Activated CD8-positive, alpha-beta T cell treated with anti-CD3 and anti-CD28 coated beads, Interleukin-2, amount 10 ng/mL, durations not matched to agents 7 days and 5 days (primary cell): ENCODE results near the gene LGALS14. TPM values are rescaled to one million over a fixed set of nuclear protein-coding genes. Genes with fewer than 3 reads are reported as not detected.
"Not testable (repeated sequence)": the region's sequence is repeated elsewhere in the genome, so short reads cannot be mapped to it uniquely, and the experiment has no call there.

Experiments used
- ATAC-seq: fragments of 150-1000 bp; cut with Tn5 transposase; one replicate; pipeline ENCODE4 v1.10.0; 2021; ENCODE audit warnings: moderate library complexity
- CTCF ChIA-PET: fragments of 350-600 bp; sonication (Branson Sonifier 250); formaldehyde crosslinking; loops from one replicate; lab custom pipeline; 2021; ENCODE audit warnings: antibody characterized with exemption; lab: Charles Lee
- POLR2A ChIA-PET: fragments of 350-600 bp; sonication (Branson Sonifier 250); formaldehyde crosslinking; loops from one replicate; lab custom pipeline; 2021; ENCODE audit warnings: antibody characterized with exemption; lab: Charles Lee
- DNase-seq: peaks from one replicate; pipeline ENCODE4 v3.0.0-alpha.2; 2020
- H3K27ac Mint-ChIP-seq: one replicate; pipeline ENCODE4 v1.8.0; 2021; ENCODE audit warnings: mild to moderate bottlenecking, mixed read lengths
- H3K27me3 Mint-ChIP-seq: one replicate; pipeline ENCODE4 v1.8.0; 2021; ENCODE audit warnings: low read depth, mixed read lengths
- H3K36me3 Mint-ChIP-seq: one replicate; pipeline ENCODE4 v1.8.0; 2021; ENCODE audit warnings: low read depth, mixed read lengths
- H3K4me1 Mint-ChIP-seq: one replicate; pipeline ENCODE4 v1.8.0; 2021; ENCODE audit warnings: low read depth, mixed read lengths
- H3K4me3 Mint-ChIP-seq: one replicate; pipeline ENCODE4 v1.8.0; 2021; ENCODE audit warnings: mild to moderate bottlenecking, mixed read lengths
- H3K9me3 Mint-ChIP-seq: one replicate; pipeline ENCODE4 v1.8.0; 2022; ENCODE audit warnings: mixed read lengths; ENCODE audit not compliant: insufficient read depth
- total RNA-seq, 2 experiments: library from RNA; stranded (reverse); gene quantifications; one replicate each; pipeline ENCODE4 v1.2.3, GENCODE V29; 2021

The LGALS14 gene
- total RNA-seq, 2 experiments from 2014 or later, result not detected

DNA sequence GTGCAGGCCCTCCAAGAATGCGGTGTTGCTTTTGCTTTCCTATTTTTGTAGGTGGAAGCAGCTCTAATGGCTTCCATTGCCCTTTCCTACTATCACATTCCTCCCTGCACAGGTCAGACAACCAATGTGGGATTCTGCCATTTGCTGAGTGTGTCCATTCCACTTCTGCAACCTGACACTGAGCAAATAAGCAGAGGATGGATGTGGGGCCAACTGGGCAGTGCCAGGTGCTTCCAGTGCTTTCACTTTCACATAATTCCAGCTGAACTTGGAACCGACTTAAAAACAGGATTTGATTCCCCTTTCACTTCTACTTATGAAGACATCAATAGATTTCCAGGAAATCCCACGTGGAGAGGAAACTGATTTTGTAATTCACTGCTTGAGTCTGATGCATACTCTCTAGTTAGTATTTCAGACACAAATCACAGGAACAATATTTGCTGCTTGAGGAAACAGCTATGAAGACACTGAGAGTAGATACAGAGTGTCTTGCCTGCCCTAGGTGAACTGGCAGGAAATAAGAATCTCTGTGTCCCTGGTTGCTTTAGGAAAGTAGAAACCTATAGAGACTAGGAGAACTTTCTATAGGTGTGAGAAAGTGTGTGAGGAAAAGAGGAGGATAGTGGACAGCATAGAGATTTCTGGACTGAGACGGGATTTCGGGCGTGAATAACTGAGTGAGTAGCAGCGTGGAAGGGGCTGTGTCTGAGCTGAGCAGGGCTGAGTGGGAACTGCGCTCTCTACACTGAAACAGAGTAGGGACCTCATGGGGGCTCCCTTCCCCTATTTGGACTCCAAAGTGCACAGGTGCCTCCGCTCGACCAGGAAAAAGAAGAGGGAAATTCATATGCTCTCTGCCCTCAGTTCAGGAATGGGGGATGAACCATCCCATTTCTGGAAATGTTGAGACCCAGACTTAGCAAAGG is 26.1 kb upstream of the LGALS14 start:
- peak overlapping the region; percentile 17 for H3K27ac Mint-ChIP-seq
- ChIA-PET CTCF (interaction anchor here (1.6 kb wide), 1 partner anchor 166 kb away, joined by 6 read pairs; no protein-coding TSS in a partner anchor), POLR2A (no interaction called here)
- DNase-seq (no peak), ATAC-seq (no peak)
- H3K27me3 Mint-ChIP-seq, result peaks cover 7% of the 10 kb centered on the region
- no peaks in the 10 kb centered on the region for H3K36me3 Mint-ChIP-seq
- no peaks in the 10 kb centered on the region for H3K9me3 Mint-ChIP-seq
- no peak overlapping the region for H3K4me3 Mint-ChIP-seq
- H3K4me1 Mint-ChIP-seq, result peaks cover 34% of the 10 kb centered on the region

DNA sequence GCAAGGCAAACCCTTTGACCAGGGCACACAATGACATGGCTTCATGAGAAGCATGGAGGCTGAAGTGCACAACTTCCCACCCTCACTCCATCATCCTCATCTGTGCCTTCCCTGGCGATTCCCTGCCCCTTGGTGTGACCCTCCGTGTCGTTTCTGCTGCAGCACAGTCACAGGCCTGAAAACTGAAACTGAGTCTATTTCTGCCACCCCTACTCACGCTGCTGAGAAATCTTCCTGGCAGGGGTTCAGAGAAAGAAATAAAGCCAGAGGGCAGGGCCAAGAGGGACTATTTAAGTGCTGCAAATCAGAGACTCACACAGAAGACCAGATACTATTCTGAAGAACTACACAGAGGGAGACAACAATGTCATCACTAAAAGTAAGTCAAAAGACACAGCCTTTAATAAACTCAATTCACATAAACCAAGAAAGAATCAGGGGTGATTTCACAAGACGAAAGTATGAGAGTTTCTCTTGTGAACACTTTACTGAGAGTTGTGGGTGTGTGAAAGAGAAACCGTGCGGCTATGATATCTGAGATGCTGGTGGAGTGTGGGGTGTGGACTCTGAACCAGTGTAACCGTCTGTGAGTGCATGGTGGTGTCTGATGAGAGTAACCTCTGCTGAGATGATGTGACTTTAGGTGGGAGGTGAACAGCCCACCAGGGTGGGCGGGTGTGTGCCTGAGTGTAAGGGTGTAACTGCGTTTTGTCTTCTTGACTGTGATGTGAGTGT is 25.1 kb upstream of the LGALS14 start:
- H3K36me3 Mint-ChIP-seq, result no peaks in the 10 kb centered on the region
- no peaks in the 10 kb centered on the region for H3K27me3 Mint-ChIP-seq
- ATAC-seq (peak; percentile 63), DNase-seq (peak; percentile 26)
- H3K27ac Mint-ChIP-seq, result peak overlapping the region; percentile 70
- CTCF ChIA-PET, result interaction anchor here (1.6 kb wide), 1 partner anchor 165 kb away, joined by 6 read pairs; no protein-coding TSS in a partner anchor
- H3K4me1 Mint-ChIP-seq, result peaks cover 32% of the 10 kb centered on the region
- no peaks in the 10 kb centered on the region for H3K9me3 Mint-ChIP-seq
- POLR2A ChIA-PET, result no interaction called here
- H3K4me3 Mint-ChIP-seq, result peak overlapping the region; percentile 39

- peak overlapping the region; percentile 70 for H3K27ac Mint-ChIP-seq
- peak overlapping the region; percentile 32 for H3K4me3 Mint-ChIP-seq
- H3K4me1 Mint-ChIP-seq, result peaks cover 32% of the 10 kb centered on the region
- no peak for DNase-seq
- POLR2A ChIA-PET, result no interaction called here
- no peaks in the 10 kb centered on the region for H3K9me3 Mint-ChIP-seq
- no peaks in the 10 kb centered on the region for H3K36me3 Mint-ChIP-seq
- H3K27me3 Mint-ChIP-seq, result no peaks in the 10 kb centered on the region
- peak; percentile 38 for ATAC-seq
- CTCF ChIA-PET, result no interaction called here
These were observed 24.5 kb upstream of the LGALS14 start for GRCh38 chr19:39679791-39680168.

DNA sequence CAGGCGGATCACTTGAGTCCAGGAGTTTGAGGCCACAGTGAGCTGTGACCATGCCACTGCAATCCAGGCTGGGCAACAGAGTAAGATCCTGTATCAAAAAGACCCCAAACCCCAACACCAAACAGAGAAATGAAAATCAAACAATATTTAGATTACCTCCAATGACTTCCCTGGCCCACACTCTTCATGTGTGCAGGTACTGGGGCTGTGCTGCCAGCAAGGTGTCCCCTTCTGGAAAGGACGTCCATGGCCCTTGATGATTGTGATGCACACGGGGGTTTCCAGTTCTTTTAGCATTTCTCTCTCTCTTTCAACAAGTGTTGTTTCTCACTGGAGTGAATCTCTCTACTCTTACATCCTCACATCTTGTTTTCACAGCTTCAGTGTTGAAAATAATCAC is 23.7 kb upstream of the LGALS14 start:
- ChIA-PET CTCF (no interaction called here), POLR2A (no interaction called here)
- Mint-ChIP-seq H3K9me3 (no peaks in the 10 kb centered on the region), H3K27me3 (no peaks in the 10 kb centered on the region), H3K4me1 (peaks cover 29% of the 10 kb centered on the region), H3K4me3 (no peak overlapping the region), H3K27ac (no peak overlapping the region), H3K36me3 (no peaks in the 10 kb centered on the region)
- ATAC-seq (no peak), DNase-seq (no peak)

DNA sequence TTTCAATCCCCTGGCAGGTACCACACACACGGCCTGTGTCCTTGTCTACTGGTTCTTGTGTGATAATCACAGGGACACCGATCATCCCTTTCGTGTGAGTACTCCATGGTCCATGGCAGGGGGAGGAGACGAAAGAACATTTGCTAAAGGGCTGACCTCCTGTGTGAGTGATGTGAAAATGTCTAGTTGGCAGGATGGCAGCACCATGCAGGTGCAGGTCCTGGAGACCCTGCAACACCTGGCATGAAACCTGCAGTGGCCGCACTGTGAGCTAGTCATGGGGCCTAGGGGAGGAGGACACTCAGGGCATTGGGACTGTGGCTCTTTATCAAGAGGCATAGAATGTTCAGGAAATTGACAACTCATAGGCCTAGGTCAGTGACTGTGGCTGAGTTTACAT is 22.9 kb upstream of the LGALS14 start:
- H3K27ac Mint-ChIP-seq, result no peak overlapping the region
- H3K9me3 Mint-ChIP-seq, result no peaks in the 10 kb centered on the region
- ATAC-seq (no peak), DNase-seq (no peak)
- ChIA-PET CTCF (interaction anchor here (1.0 to 1.9 kb wide), 2 partner anchors 8 to 129 kb away, joined by 3 to 7 read pairs; no protein-coding TSS in a partner anchor), POLR2A (no interaction called here)
- no peaks in the 10 kb centered on the region for H3K36me3 Mint-ChIP-seq
- H3K4me1 Mint-ChIP-seq, result peaks cover 22% of the 10 kb centered on the region
- H3K27me3 Mint-ChIP-seq, result peaks cover 5% of the 10 kb centered on the region
- H3K4me3 Mint-ChIP-seq, result no peak overlapping the region

DNA sequence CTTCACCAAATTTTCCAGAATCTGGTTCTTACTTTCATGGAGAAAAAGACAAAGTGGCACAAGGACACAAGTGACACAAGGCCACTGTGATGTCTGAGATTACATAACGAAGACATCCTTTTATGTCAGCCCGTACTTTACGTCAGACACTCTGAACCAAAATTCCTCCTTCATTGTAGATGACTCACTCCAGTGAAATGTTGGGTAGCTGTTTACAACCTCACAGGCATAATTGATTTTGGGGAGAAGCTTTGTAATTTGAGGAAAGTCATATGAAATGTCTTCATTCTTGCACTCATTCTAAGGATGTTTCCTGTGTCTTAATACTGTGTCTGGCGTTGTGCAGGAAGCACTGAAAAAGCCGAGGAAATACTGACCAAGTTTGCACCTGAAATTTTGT is 20.0 kb upstream of the LGALS14 start:
- no peak overlapping the region for H3K4me3 Mint-ChIP-seq
- H3K4me1 Mint-ChIP-seq, result peaks cover 10% of the 10 kb centered on the region
- no peak overlapping the region for H3K27ac Mint-ChIP-seq
- POLR2A ChIA-PET, result no interaction called here
- ATAC-seq (no peak), DNase-seq (no peak)
- CTCF ChIA-PET, result no interaction called here
- H3K9me3 Mint-ChIP-seq, result no peaks in the 10 kb centered on the region
- peaks cover 5% of the 10 kb centered on the region for H3K27me3 Mint-ChIP-seq
- no peaks in the 10 kb centered on the region for H3K36me3 Mint-ChIP-seq

DNA sequence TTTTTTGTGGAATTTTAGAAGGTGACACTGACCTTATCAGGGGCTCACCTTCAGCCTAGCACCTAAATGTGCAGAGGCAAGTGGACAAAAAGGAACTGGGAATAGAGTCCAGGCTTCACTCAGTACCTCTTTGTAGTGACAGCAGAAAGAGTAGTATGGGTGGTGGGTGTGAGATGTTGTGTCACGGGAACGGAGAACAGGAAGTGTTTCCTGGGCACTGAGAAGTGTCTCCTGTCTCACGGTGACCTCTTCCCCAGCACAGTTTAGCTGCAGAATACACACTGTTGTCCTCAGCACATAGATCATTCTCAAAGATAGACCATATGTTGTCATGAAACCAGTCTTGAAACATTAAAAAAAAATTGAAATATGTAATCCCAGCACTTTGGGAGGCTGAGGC is 17.5 kb upstream of the LGALS14 start:
- Mint-ChIP-seq H3K27ac (no peak overlapping the region), H3K4me3 (no peak overlapping the region)

DNA sequence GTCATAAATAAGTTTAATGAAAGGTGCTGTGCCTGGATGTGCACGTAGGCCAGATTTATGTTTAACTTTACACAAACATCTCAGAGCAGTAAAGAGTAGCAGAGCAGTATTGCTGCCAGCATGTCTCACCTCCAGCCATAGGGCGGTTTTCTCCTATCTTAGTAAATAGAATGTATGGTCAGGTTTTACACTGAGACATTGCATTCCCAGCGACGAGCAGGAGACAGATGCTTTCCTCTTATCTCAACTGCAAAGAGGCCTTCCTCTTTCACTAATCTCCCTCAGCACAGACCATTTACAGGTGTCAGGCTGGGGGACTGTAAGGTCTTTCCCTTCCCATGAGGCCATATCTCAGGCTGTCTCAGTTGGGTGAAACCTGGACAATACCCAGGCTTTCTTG is 15.6 kb upstream of the LGALS14 start:
- H3K27ac Mint-ChIP-seq, H3K36me3 Mint-ChIP-seq, POLR2A ChIA-PET, H3K4me3 Mint-ChIP-seq, H3K4me1 Mint-ChIP-seq, ATAC-seq, DNase-seq, CTCF ChIA-PET, H3K9me3 Mint-ChIP-seq: not testable (repeated sequence)
- H3K27me3 Mint-ChIP-seq, result peaks cover 33% of the 10 kb centered on the region

More for the DNA sequence above, 17.5 kb upstream of the LGALS14 start:
- peaks cover 20% of the 10 kb centered on the region for H3K27me3 Mint-ChIP-seq
- CTCF ChIA-PET, result no interaction called here
- H3K9me3 Mint-ChIP-seq, result no peaks in the 10 kb centered on the region
- ATAC-seq (no peak), DNase-seq (no peak)
- H3K4me1 Mint-ChIP-seq, result peaks cover 3% of the 10 kb centered on the region
- POLR2A ChIA-PET, result no interaction called here
- no peaks in the 10 kb centered on the region for H3K36me3 Mint-ChIP-seq

- peaks cover 44% of the 10 kb centered on the region for H3K27me3 Mint-ChIP-seq
These were observed 12.1 kb upstream of the LGALS14 start for GRCh38 chr19:39692166-39692565.

GRCh38 chr19:39692822-39693221 is 11.5 kb upstream of the LGALS14 start:
- Mint-ChIP-seq H3K9me3 (no peaks in the 10 kb centered on the region), H3K4me1 (no peaks in the 10 kb centered on the region), H3K36me3 (no peaks in the 10 kb centered on the region), H3K27ac (no peak overlapping the region), H3K27me3 (peaks cover 48% of the 10 kb centered on the region), H3K4me3 (no peak overlapping the region)
- ATAC-seq, result no peak
- CTCF ChIA-PET, result interaction anchor here (1.0 kb wide), 1 partner anchor 20 kb away, joined by 3 read pairs; no protein-coding TSS in a partner anchor
- DNase-seq, result no peak
- POLR2A ChIA-PET, result no interaction called here

More at GRCh38 chr19:39692166-39692565, 12.1 kb upstream of the LGALS14 start:
- Mint-ChIP-seq H3K4me1 (no peaks in the 10 kb centered on the region), H3K36me3 (no peaks in the 10 kb centered on the region), H3K4me3 (no peak overlapping the region), H3K27ac (no peak overlapping the region), H3K9me3 (no peaks in the 10 kb centered on the region)
- POLR2A ChIA-PET, result no interaction called here
- ATAC-seq (no peak), DNase-seq (no peak)
- CTCF ChIA-PET, result no interaction called here

DNA sequence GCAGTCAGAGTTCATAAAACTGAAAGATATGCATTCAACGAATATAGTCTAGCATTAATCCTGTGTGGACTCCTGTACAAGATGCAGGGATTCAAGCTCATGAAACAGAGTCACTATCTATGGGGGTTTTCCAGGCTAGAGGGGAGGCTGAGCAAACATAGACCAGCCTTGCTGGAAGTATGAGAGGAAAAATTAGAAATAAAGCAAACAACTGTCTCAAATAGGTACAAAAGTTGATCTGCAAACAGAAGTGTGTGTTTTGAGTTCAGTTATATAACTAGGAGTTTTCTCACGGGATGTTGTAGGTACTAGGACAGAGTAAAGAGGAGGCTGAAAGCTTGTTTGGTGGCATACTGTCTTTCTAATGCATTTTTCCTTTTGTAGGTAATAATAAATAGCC is 8.5 kb upstream of the LGALS14 start:
- H3K4me1 Mint-ChIP-seq, result no peaks in the 10 kb centered on the region
- no peaks in the 10 kb centered on the region for H3K36me3 Mint-ChIP-seq
- no peak overlapping the region for H3K4me3 Mint-ChIP-seq
- ATAC-seq, result no peak
- H3K27ac Mint-ChIP-seq, result no peak overlapping the region
- no peaks in the 10 kb centered on the region for H3K9me3 Mint-ChIP-seq
- ChIA-PET CTCF (interaction anchor here (0.5 kb wide), 1 partner anchor 72 kb away, joined by 4 read pairs; no protein-coding TSS in a partner anchor), POLR2A (no interaction called here)
- DNase-seq, result no peak
- H3K27me3 Mint-ChIP-seq, result peaks cover 52% of the 10 kb centered on the region

DNA sequence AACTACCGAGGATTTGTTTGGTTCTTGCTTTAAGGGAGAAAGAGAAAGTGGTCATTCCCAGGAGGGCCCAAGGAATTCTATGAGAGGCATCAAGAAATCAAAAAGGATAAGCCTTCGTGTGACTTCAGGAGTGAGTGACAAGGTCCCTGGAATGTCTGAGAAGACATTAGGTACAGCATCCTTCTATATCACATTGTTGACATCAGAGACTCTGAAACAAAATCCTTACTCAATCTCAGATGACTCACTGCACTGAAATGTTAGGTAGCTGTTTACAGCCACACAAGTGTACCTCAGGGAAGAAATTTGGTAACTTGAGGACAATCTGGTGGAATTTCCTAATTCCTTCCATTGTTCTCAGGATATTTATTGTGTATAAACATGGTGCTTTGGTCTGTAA is 7.9 kb upstream of the LGALS14 start:
- DNase-seq, result no peak
- POLR2A ChIA-PET, result no interaction called here
- Mint-ChIP-seq H3K36me3 (no peaks in the 10 kb centered on the region), H3K4me3 (no peak overlapping the region), H3K27ac (no peak overlapping the region), H3K27me3 (peaks cover 52% of the 10 kb centered on the region), H3K4me1 (no peaks in the 10 kb centered on the region), H3K9me3 (no peaks in the 10 kb centered on the region)
- ATAC-seq, result no peak
- CTCF ChIA-PET, result no interaction called here
